ENCODE results near the gene OR1N2.
"Not testable (repeated sequence)": the region's sequence is repeated elsewhere in the genome, so short reads cannot be mapped to it uniquely, and the experiment has no call there.

The OR1N2 gene, protein sequence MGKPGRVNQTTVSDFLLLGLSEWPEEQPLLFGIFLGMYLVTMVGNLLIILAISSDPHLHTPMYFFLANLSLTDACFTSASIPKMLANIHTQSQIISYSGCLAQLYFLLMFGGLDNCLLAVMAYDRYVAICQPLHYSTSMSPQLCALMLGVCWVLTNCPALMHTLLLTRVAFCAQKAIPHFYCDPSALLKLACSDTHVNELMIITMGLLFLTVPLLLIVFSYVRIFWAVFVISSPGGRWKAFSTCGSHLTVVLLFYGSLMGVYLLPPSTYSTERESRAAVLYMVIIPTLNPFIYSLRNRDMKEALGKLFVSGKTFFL

GRCh38 chr9:122552812-122553211 lies at the start of gene OR1N2:
Gene OR1N2, plus strand, starts transcription at chr9:122553112. Its CDS starts 100 bp downstream, at chr9:122553212.
- DNase-seq (ENCODE audit: low spot score): no peak

DNA sequence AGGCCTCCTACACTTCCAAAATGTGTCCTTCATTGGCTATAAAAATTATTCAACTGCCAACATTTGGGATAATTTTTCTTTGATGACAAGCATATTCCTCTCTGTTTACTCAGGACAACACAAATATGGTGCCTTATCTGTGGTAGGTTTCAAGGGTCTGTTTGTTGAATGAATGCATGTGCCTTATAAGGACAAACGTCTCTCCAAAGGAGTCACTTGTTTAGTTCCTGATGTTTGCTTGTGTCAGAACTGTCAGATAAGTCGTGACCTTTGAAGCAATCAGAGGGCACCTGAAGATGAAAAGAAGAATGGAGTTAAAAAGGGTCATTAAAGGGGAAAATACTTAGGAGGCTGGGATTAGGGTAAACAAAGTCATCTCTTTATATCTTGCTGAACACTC lies 45.9 kb upstream of the OR1N2 start:
- DNase-seq (ENCODE audit: low spot score): no peak

GRCh38 chr9:122510502-122510901 lies 42.4 kb upstream of the OR1N2 start, which contains the start of gene OR1J2:
Gene OR1J2, plus strand, starts transcription at chr9:122510802. Its CDS starts 0 bp downstream, at chr9:122510802.
- no peak for DNase-seq (ENCODE audit: low spot score)

- DNase-seq (ENCODE audit: low spot score): no peak
Measured at GRCh38 chr9:122518226-122518625, 34.7 kb upstream of the OR1N2 start.

GRCh38 chr9:122518841-122519240 lies 34.1 kb upstream of the OR1N2 start, which contains the start of gene OR1J4:
Gene OR1J4, plus strand, starts transcription at chr9:122519141. Its CDS starts 0 bp downstream, at chr9:122519141.
- DNase-seq (ENCODE audit: low spot score): no peak

DNA sequence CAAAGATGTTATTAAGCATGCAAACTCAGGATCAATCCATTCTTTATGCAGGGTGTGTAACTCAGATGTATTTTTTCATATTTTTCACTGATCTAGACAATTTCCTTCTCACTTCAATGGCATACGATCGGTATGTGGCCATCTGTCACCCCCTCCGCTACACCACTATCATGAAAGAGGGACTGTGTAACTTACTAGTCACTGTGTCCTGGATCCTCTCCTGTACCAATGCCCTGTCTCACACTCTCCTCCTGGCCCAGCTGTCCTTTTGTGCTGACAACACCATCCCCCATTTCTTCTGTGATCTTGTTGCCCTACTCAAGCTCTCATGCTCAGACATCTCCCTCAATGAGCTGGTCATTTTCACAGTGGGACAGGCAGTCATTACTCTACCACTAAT lies 33.5 kb upstream of the OR1N2 start:
- no peak for DNase-seq (ENCODE audit: low spot score)

DNA sequence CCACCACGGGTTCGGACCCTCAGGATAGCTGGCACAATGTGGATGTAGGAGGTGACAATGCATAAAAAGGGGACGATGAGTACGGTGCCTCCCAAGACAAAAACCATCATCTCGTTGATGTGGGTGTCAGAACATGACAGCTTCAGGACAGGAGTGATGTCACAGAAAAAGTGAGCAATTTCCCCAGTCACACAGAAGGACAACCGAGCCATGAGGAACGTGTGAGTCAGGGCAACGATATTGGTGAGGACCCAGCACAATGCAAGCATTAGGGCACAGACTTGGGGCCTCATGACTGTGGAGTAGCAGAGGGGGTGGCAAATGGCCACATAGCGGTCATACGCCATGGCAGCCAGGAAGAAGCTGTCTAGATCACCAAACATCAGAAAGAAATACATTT lies 26.3 kb upstream of the OR1N2 start:
- no peak for DNase-seq (ENCODE audit: low spot score)

- DNase-seq (ENCODE audit: low spot score): no peak
Measured at GRCh38 chr9:122527193-122527592, 25.7 kb upstream of the OR1N2 start, which contains the start of gene OR1N1. Gene OR1N1, minus strand, starts transcription at chr9:122527293. Its CDS starts 0 bp downstream, at chr9:122527293.

DNA sequence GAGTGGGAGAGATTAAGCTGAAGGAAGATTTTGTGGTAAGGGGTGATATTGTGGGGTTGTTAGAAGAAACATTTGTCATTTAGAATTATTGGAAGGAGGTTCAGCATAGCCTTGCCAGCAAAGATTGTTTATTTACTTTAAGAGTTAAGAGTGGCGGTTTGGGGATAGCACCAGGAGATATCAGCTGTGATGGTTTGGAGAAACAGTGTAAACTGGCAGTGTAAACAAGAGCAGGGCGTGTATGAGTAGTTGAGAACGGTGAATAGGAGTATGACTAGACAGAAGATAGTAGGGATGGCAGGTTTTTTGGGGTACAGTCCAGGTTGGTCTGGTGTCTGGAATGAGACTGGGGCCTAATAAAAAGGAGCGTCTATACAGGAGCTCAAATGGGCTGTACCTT lies 21.8 kb upstream of the OR1N2 start:
- not testable (repeated sequence) for DNase-seq (ENCODE audit: low spot score)

- no peak for DNase-seq (ENCODE audit: low spot score)
Measured at GRCh38 chr9:122536134-122536533, 16.8 kb upstream of the OR1N2 start.

DNA sequence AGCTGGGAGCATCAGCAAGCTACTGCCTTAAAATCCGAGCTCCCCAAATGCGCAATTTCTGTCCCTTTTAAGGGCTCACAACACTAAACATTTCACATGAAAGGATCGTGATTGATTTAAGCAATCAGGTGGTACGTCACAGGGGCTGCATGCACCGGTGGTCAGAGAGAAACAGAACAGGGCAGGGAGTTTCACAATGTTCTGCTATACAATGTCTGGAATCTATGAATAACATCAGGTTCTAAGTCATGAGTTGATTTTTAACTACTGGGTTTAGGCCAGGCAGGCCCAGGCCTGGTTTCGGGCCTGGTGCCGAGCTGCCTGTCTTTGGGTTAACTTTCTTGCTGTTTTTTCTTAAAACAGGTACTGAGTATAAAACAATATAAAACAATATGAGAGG lies 15.8 kb upstream of the OR1N2 start:
- not testable (repeated sequence) for DNase-seq (ENCODE audit: low spot score)

DNA sequence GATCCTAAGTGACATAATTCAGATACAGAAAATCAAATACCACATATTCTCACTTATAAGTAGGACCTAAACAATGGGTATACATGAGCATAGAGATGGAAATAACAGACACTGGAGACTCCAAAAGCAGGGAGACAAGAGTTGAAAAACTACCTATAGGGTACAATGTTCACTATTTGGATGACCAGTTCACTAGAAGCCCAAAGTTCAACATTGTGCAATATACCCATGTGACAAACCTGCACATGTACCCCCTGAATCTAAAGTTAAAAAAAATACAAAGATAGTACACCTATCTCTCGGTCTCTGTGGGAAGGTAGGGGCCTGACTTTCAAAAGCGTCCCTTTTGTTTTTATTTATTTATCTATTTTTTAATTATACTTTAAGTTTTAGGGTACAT lies 14.2 kb upstream of the OR1N2 start:
- no peak for DNase-seq (ENCODE audit: low spot score)

DNA sequence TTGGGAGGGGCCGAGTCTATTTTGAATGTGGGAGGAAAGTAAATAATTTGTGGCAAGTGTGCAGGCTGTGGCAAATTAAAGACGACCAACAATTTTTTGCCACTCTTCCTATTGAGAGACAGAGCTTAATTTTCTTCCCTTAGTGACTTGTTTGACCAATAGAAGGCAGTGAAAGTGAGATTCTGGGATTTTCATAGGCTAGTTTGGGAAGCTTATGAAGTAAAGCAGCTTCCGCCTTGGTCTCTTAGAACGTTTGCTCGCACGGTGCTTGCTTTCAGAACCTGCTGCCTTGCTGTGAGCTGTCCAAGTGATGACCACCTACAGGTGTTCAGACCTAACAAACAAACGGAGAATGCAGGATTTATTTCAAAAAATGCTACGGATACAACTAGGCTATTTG lies 6.7 kb upstream of the OR1N2 start:
- DNase-seq (ENCODE audit: low spot score): no peak

GRCh38 chr9:122551371-122551770 lies 1.5 kb upstream of the OR1N2 start:
- no peak for DNase-seq (ENCODE audit: low spot score)

GRCh38 chr9:122561446-122561845 lies 8.5 kb downstream of the OR1N2 start:
- DNase-seq (ENCODE audit: low spot score): no peak

GRCh38 chr9:122562134-122562760 lies 9.3 kb downstream of the OR1N2 start:
- no peak for DNase-seq (ENCODE audit: low spot score)

- no peak for DNase-seq (ENCODE audit: low spot score)
Measured at GRCh38 chr9:122567901-122568300, 15.0 kb downstream of the OR1N2 start.

GRCh38 chr9:122572456-122572855 lies 19.5 kb downstream of the OR1N2 start:
- DNase-seq (ENCODE audit: low spot score): no peak

DNA sequence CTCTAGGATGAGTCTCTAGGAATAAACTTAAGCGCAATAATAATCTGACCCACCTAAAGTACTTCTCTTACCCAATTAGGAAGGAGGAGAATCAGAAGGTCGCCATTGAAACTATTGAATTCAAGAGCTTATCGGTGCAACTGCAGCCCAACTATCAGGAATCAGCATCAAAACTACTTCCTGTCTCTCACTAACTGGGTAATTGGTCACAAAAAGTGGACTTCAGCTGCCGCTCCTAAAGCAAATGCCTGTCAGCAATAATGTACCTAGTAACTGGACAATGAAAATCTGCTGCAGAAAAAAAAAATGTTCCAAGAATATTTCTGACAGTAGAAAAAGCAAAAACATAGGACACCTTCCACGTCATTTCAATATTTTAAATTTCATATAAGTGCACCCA lies 27.0 kb downstream of the OR1N2 start:
- no peak for DNase-seq (ENCODE audit: low spot score)

DNA sequence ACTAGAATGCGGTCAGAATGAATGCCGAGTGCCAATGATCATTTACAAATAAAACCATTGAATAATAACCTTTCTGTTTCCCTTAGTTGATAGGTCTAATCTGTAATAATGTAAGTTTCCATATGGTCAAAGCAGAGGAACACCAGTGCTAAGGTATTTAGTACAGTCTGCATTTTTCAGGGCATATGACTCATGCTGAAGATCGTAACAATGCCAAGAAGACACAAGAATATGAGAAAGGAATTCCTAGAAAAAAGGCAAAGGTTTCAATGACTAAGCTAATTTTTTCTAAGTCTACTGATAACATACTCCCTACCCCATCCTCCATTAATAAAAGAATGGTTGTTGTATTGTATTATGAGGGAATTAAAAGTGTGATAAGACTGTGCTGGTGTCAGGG lies 27.4 kb downstream of the OR1N2 start:
- DNase-seq (ENCODE audit: low spot score): peak; percentile 30

DNA sequence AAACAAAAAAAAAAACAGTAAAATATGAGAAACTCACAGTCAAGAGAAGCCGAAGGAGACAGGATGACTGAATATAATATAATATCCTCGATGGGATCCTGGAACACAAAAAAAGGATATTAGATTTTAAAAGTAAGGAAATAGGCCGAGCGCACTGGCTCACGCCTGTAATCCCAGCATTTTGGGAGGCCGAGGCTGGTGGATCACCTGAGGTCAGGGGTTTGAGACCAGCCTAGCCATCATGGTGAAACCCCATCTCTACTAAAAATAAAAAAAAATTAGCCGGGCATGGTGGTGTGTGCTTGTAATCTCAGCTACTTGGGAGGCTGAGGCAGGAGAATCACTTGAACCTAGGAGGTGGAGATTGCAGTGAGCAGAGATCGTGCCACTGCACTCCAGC lies 30.4 kb downstream of the OR1N2 start, which contains the start of gene OR1L8:
Gene OR1L8, minus strand, starts transcription at position 101 of the 400 bp plus-strand sequence. CDS start 14,907 bp downstream, outside the sequence.
- DNase-seq (ENCODE audit: low spot score): not testable (repeated sequence)

All from RKO (cell line).